Measurements from ENCODE around the gene SLC16A3.

GRCh38 chr17:82213251-82214011, 15.4 kb upstream of the SLC16A3 start:
- TF ChIP-seq EZH2phosphoT487 (IDR thresholded peaks at IDR 0.05; ENCODE audit: low read length) (no peak), CTCF (IDR thresholded peaks at IDR 0.05; ENCODE audit: low read length) (no peak), EZH2 (optimal IDR thresholded peaks at IDR 0.05; ENCODE audit: low read depth, low read length) (no peak)

All from MM.1S (cell line).